PC-3 (cell line): Measurements from ENCODE around the gene ALG9. TPM values are rescaled to one million over a fixed set of nuclear protein-coding genes. Genes with fewer than 3 reads are reported as not detected.

Experiments
- ATAC-seq: fragments of 200-7000 bp; cut with Tn5 transposase; 2 replicates; pipeline ENCODE4 v1.9.1; 2020; ENCODE audit warnings: mild to moderate bottlenecking, moderate library complexity
- BruUV-seq: library from RNA; stranded (reverse); fragments of 400-500 nt; replicated peaks from 2 replicates; lab custom pipeline; 2021; lab: Mats Ljungman, UMichigan
- CTCF ChIA-PET: fragments of 300-600 bp; sonication (Branson Sonifier 250); formaldehyde crosslinking; loops from one replicate; lab custom pipeline; 2022; ENCODE audit warnings: antibody characterized with exemption; lab: Charles Lee
- POLR2A ChIA-PET: fragments of 300-600 bp; sonication (Branson Sonifier 250); formaldehyde crosslinking; loops from one replicate; lab custom pipeline; 2022; ENCODE audit warnings: antibody characterized with exemption; ENCODE audit not compliant: unreplicated experiment; lab: Charles Lee
- DNase-seq: peaks from one replicate; pipeline ENCODE4 v3.0.0-alpha.2; 2015
- H2AFZ ChIP-seq: fragments of 300-600 bp; sonication (generic); 2 replicates; pipeline ENCODE4 v1.6.0; 2016; ENCODE audit warnings: antibody characterized with exemption, low read length
- H3F3A ChIP-seq: fragments of 300-600 bp; sonication (generic); one replicate; pipeline ENCODE4 v1.6.0; 2017; ENCODE audit warnings: antibody characterized with exemption, low read length, control low read depth, mild to moderate bottlenecking; ENCODE audit not compliant: unreplicated experiment
- H3K27ac ChIP-seq: fragments of 300-600 bp; sonication (generic); 2 replicates; pipeline ENCODE4 v1.5.1; 2016; ENCODE audit warnings: mild to moderate bottlenecking, low read length
- H3K27me3 ChIP-seq: fragments of 300-600 bp; sonication (generic); 2 replicates; pipeline ENCODE4 v1.6.1; 2016; ENCODE audit warnings: low read length, mixed read lengths
- H3K36me3 ChIP-seq: fragments of 300-600 bp; sonication (generic); 2 replicates; pipeline ENCODE4 v1.6.1; 2016; ENCODE audit warnings: low read depth, mixed run types, low read length, mixed read lengths
- H3K4me1 ChIP-seq: fragments of 300-600 bp; sonication (generic); 2 replicates; pipeline ENCODE4 v1.5.1; 2016; ENCODE audit warnings: low read length; ENCODE audit not compliant: insufficient read depth
- H3K4me2 ChIP-seq: fragments of 300-600 bp; sonication (generic); 2 replicates; pipeline ENCODE4 v1.6.0; 2016; ENCODE audit warnings: low read length
- H3K4me3 ChIP-seq: fragments of 300-600 bp; sonication (generic); 2 replicates; pipeline ENCODE4 v1.5.1; 2016; ENCODE audit warnings: mild to moderate bottlenecking, low read length, mixed read lengths
- H3K79me2 ChIP-seq: fragments of 300-600 bp; sonication (generic); 2 replicates; pipeline ENCODE4 v1.6.1; 2017; ENCODE audit warnings: low read length, mixed read lengths
- H3K9ac ChIP-seq: fragments of 300-600 bp; sonication (generic); 2 replicates; pipeline ENCODE4 v1.6.0; 2016; ENCODE audit warnings: mild to moderate bottlenecking, low read length
- H3K9me2 ChIP-seq: fragments of 300-600 bp; sonication (generic); replicated peaks from 2 replicates; pipeline ENCODE4 v1.6.1; 2016; ENCODE audit warnings: mixed run types, low read length, mixed read lengths
- H3K9me3 ChIP-seq: fragments of 300-600 bp; sonication (generic); 2 replicates; pipeline ENCODE4 v1.6.1; 2016; ENCODE audit warnings: low read length, mixed read lengths
- H4K20me1 ChIP-seq: fragments of 300-600 bp; sonication (generic); 2 replicates; pipeline ENCODE4 v1.6.1; 2016; ENCODE audit warnings: low read length, mixed read lengths
- CTCF ChIP-seq: fragments of 300-600 bp; sonication (generic); conservative IDR thresholded peaks from 2 replicates; pipeline ENCODE4 v1.5.1; 2017; ENCODE audit warnings: antibody characterized with exemption, low read depth, mild to moderate bottlenecking, low read length
- EZH2 ChIP-seq: fragments of 300-600 bp; sonication (generic); IDR thresholded peaks from one replicate; pipeline ENCODE4 v1.6.1; 2017; ENCODE audit warnings: antibody characterized with exemption, mild to moderate bottlenecking, low read length; ENCODE audit not compliant: unreplicated experiment
- EZH2phosphoT487 ChIP-seq: fragments of 300-600 bp; sonication (generic); IDR thresholded peaks from 2 replicates; pipeline ENCODE4 v1.6.1; 2018; ENCODE audit warnings: mild to moderate bottlenecking, antibody characterized with exemption, low read length, borderline replicate concordance
- intact Hi-C: fragments of 100-400 bp; cut with micrococcal nuclease; formaldehyde crosslinking; loops from 2 replicates; pipeline ENCODE4 v1.9.0; 2023
- total RNA-seq: library from RNA; depleted of rRNA; stranded (reverse); fragments of >200 nt; gene quantifications from 2 replicates; pipeline ENCODE4 v1.2.3, GENCODE V29; 2014

The ALG9 gene
- total RNA-seq, 1 experiment from 2014 or later: 34.3 TPM

- Histone ChIP-seq H2AFZ (peak within 1 kb of the TSS; percentile 73), H3K27me3 (no peaks in the 10 kb centered on the region), H3K36me3 (no peaks in the 10 kb centered on the region), H4K20me1 (no peaks in the 10 kb centered on the region), H3K9me3 (no peaks in the 10 kb centered on the region), H3K27ac (peak within 1 kb of the TSS; percentile 1; the same call in 1 of the 2 replicates), H3K4me2 (peak within 1 kb of the TSS; percentile 76), H3K79me2 (no peaks in the 10 kb centered on the region), H3K9ac (no peak within 1 kb of the TSS; the same call in 1 of the 2 replicates), H3K9me2 (no peaks in the 10 kb centered on the region), H3K4me3 (peak within 1 kb of the TSS; percentile 54), H3K4me1 (peaks cover 28% of the 10 kb centered on the region), H3F3A (no peaks in the 10 kb centered on the region)
- TF ChIP-seq CTCF (peak; percentile 20; the same call in 1 of the 2 replicates), EZH2 (no peak), EZH2phosphoT487 (no peak)
- DNase-seq: peak; percentile 97
- ChIA-PET CTCF (interaction anchor here (0.6 to 1.0 kb wide), 3 partner anchors 8 to 46 kb away, joined by 3 to 5 read pairs (median 4); no protein-coding TSS in a partner anchor), POLR2A (interaction anchor here (0.6 to 0.8 kb wide), 3 partner anchors 65 to 184 kb away, joined by 3 to 7 read pairs (median 4); no protein-coding TSS in a partner anchor)
- intact Hi-C loops: no loop called here
- BruUV-seq: TSS peak; percentile 72
- peak; percentile 96 for ATAC-seq
These were observed 47.2 kb upstream of the ALG9 start, which contains the start of gene C11orf52 for GRCh38 chr11:111918390-111919256. C11orf52 (plus strand) TSS chr11:111918913; CDS start chr11:111918973, 60 bp downstream.

GRCh38 chr11:111917788-111918187 is 46.4 kb upstream of the ALG9 start:
- Histone ChIP-seq H3K4me2 (peak overlapping the region; percentile 76; the same call in 1 of the 2 replicates), H4K20me1 (no peaks in the 10 kb centered on the region), H2AFZ (no peak overlapping the region), H3K9me3 (no peaks in the 10 kb centered on the region), H3K4me3 (no peak overlapping the region), H3F3A (no peaks in the 10 kb centered on the region), H3K27ac (no peak overlapping the region), H3K79me2 (no peaks in the 10 kb centered on the region), H3K27me3 (no peaks in the 10 kb centered on the region), H3K4me1 (peaks cover 19% of the 10 kb centered on the region), H3K9me2 (no peaks in the 10 kb centered on the region), H3K36me3 (no peaks in the 10 kb centered on the region), H3K9ac (no peak overlapping the region)
- intact Hi-C loops: no loop called here
- CTCF ChIA-PET: no interaction called here
- DNase-seq (no peak), ATAC-seq (no peak)
- TF ChIP-seq CTCF: no peak
- no peak for TF ChIP-seq EZH2
- TF ChIP-seq EZH2phosphoT487: no peak
- BruUV-seq: no TSS peak
- POLR2A ChIA-PET: no interaction called here
